Left lung (tissue), 10 donors: ENCODE results near the gene ERC2. TPM values are rescaled to one million over a fixed set of nuclear protein-coding genes. Genes with fewer than 3 reads are reported as not detected.

Experiments
- ATAC-seq: fragments of 200-7000 bp; cut with Tn5 transposase; one replicate; pipeline ENCODE4 v1.9.1; 2020; ENCODE audit warnings: moderate library complexity
- DNase-seq, 4 donors: peaks; one replicate each; pipeline ENCODE4 v3.0.0-alpha.2; 2013 to 2020
- H3K27ac ChIP-seq, 2 donors: fragments of 200-600 bp; sonication (generic) in 1 of 2; one replicate each; pipeline versions ENCODE4 v1.5.0 to v1.8.0; 2020 to 2021
- H3K27me3 ChIP-seq, 2 donors: fragments of 200-600 bp; sonication (generic) in 1 of 2; one replicate each; pipeline versions ENCODE4 v1.5.0 to v1.8.0; 2020 to 2021
- H3K36me3 ChIP-seq, 2 donors: fragments of 200-600 bp; sonication (generic) in 1 of 2; one replicate each; pipeline versions ENCODE4 v1.5.0 to v1.8.0; 2020 to 2021
- H3K4me1 ChIP-seq, 2 donors: fragments of 200-600 bp; one replicate each; pipeline ENCODE4 v1.8.0; 2021
- H3K4me3 ChIP-seq, 2 donors: fragments of 200-600 bp; sonication (generic) in 1 of 2; one replicate each; pipeline versions ENCODE4 v1.5.0 to v1.8.0; 2020 to 2021; ENCODE audit warnings: mild to moderate bottlenecking in 1 of 2
- H3K9me3 ChIP-seq, 2 donors: fragments of 200-600 bp; sonication (generic) in 1 of 2; one replicate each; pipeline versions ENCODE4 v1.5.0 to v1.8.0; 2020 to 2021
- intact Hi-C, 2 donors: fragments of 100-400 bp; cut with DNase I; formaldehyde crosslinking; loops; one replicate each; pipeline versions ENCODE4 v1.11.2 to v1.14.2; 2022
- polyA plus RNA-seq, 6 donors: library from polyadenylated mRNA; unstranded; fragments of 120-200 nt; gene quantifications; one replicate each; pipeline ENCODE4 v1.2.1, GENCODE V29; 2013; ENCODE audit not compliant: insufficient read length in 6 of 6
- total RNA-seq, 2 donors: library from RNA; stranded (reverse); fragmentation: NEBNext Ultra II Directional; extraction: Animal tissue kit (Norgen Biotek cat#: 25700); gene quantifications; one replicate each; pipeline ENCODE4 v1.2.1, GENCODE V29; 2021
- TF ChIP-seq, protein P1 (sequence below), 2 donors: fragments of 200-600 bp; sonication (generic) in 1 of 2; IDR thresholded peaks; one replicate each; pipeline versions ENCODE4 v1.5.0 to v1.8.0; 2021; ENCODE audit warnings: antibody characterized with exemption in 2 of 2
- donor health status: DM: no; HTN: yes; CAD: no.
- donor health status: DM: no; HTN: no; CAD: no.

The ERC2 gene
- total and polyA plus RNA-seq, 8 donors = 1.6 to 3.3 (median 2.1) TPM

GRCh38 chr3:55687526-55687925 lies 780.7 kb downstream of the ERC2 start:
- TF ChIP-seq, protein P1, sequence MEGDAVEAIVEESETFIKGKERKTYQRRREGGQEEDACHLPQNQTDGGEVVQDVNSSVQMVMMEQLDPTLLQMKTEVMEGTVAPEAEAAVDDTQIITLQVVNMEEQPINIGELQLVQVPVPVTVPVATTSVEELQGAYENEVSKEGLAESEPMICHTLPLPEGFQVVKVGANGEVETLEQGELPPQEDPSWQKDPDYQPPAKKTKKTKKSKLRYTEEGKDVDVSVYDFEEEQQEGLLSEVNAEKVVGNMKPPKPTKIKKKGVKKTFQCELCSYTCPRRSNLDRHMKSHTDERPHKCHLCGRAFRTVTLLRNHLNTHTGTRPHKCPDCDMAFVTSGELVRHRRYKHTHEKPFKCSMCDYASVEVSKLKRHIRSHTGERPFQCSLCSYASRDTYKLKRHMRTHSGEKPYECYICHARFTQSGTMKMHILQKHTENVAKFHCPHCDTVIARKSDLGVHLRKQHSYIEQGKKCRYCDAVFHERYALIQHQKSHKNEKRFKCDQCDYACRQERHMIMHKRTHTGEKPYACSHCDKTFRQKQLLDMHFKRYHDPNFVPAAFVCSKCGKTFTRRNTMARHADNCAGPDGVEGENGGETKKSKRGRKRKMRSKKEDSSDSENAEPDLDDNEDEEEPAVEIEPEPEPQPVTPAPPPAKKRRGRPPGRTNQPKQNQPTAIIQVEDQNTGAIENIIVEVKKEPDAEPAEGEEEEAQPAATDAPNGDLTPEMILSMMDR (IDR thresholded peaks at IDR 0.05) = no peak
- Histone ChIP-seq H3K36me3 (no peaks in the 10 kb centered on the region), H3K4me1 (no peaks in the 10 kb centered on the region), H3K9me3 (no peaks in the 10 kb centered on the region), H3K27ac (no peak overlapping the region), H3K27me3 (no peaks in the 10 kb centered on the region), H3K4me3 (no peak overlapping the region)
- intact Hi-C loops = no loop called here
- ATAC-seq = no peak
- no peak for DNase-seq

- intact Hi-C loops = no loop called here
- Histone ChIP-seq H3K27me3 (no peaks in the 10 kb centered on the region), H3K27ac (no peak overlapping the region), H3K36me3 (no peaks in the 10 kb centered on the region), H3K4me1 (no peaks in the 10 kb centered on the region), H3K9me3 (no peaks in the 10 kb centered on the region), H3K4me3 (no peak overlapping the region)
- DNase-seq (no peak), ATAC-seq (no peak)
- TF ChIP-seq, protein P1 (IDR thresholded peaks at IDR 0.05) = no peak
Observed at GRCh38 chr3:55686426-55687254, 781.6 kb downstream of the ERC2 start.

DNA sequence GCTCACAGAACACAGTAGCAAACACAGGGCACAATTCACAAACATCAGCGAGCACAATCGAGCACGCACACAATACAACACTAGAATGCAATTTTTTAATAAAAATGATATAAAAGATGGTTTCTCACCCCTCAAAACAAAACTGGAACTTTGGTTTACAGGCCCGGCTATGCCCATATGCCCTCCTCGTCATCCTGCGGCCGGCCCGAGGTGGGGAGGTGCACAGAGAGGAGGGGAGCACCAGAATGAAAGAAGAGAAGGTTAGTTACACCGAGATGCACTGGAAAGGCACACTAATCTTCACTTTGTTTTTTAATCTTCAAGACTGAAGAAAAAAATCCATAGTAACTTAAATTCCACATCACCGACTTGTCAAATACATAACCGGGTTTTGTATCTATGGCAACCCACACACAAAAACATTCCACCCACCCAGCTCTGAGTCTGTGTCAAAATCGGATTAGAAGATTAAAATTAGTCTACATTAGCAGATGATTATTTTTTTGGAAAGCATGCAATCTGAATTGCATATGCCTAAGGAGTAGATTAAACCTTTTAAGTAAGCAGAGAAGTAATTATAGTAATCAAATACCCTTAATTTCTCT lies 784.5 kb downstream of the ERC2 start:
- Histone ChIP-seq H3K9me3 (no peaks in the 10 kb centered on the region), H3K4me1 (no peaks in the 10 kb centered on the region), H3K27me3 (no peaks in the 10 kb centered on the region), H3K27ac (no peak overlapping the region), H3K4me3 (no peak overlapping the region), H3K36me3 (no peaks in the 10 kb centered on the region)
- TF ChIP-seq, protein P1 (IDR thresholded peaks at IDR 0.05) = no peak
- intact Hi-C loops = no loop called here
- DNase-seq (peak in 1 of 4 donors; percentile 68), ATAC-seq (no peak)

GRCh38 chr3:55682461-55682860 lies 785.8 kb downstream of the ERC2 start:
- Histone ChIP-seq H3K36me3 (no peaks in the 10 kb centered on the region), H3K27ac (no peak overlapping the region), H3K9me3 (no peaks in the 10 kb centered on the region), H3K27me3 (no peaks in the 10 kb centered on the region), H3K4me1 (no peaks in the 10 kb centered on the region), H3K4me3 (no peak overlapping the region)
- intact Hi-C loops = no loop called here
- TF ChIP-seq, protein P1 (IDR thresholded peaks at IDR 0.05) = no peak
- ATAC-seq (no peak), DNase-seq (no peak)

- DNase-seq = no peak
- H3K9me3 ChIP-seq = no peaks in the 10 kb centered on the region
- no peaks in the 10 kb centered on the region for H3K36me3 ChIP-seq
- no peak overlapping the region for H3K27ac ChIP-seq
- H3K4me3 ChIP-seq = no peak overlapping the region
- no peak for ATAC-seq
- no peaks in the 10 kb centered on the region for H3K27me3 ChIP-seq
- intact Hi-C loops = no loop called here
- TF ChIP-seq, protein P1 (IDR thresholded peaks at IDR 0.05) = no peak
- H3K4me1 ChIP-seq = no peaks in the 10 kb centered on the region
Observed at GRCh38 chr3:55678546-55679216, 789.6 kb downstream of the ERC2 start.
